ENCODE data around the gene DHX35. TPM values are rescaled to one million over a fixed set of nuclear protein-coding genes. Genes with fewer than 3 reads are reported as not detected.

DHX35 gene
- total RNA-seq, 1 experiment from 2014 or later, result 12.1 TPM

DNA sequence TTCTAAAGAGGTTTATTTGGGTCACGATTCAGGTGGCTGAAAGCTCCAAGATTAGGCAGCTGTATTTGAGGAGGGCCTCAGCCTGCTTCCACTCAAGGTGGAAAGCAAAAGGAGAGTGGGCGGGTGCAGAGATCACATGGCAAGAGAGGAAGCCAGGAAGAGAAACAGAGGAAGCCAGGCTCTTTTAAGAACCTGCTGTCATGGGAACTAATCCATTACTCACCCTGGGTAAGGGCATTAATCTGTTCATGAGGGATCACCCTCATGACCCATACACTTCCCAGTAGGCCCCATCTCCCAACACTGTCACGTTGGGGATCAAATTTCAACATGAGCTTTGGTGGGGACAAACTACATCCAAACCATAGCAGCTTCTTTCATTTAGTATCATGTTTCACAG is 53.9 kb downstream of the DHX35 start:
- H3K27ac ChIP-seq, result peak overlapping the region; percentile 58

GRCh38 chr20:39016506-39016905 is 54.4 kb downstream of the DHX35 start:
- Histone ChIP-seq H3K27ac (peak overlapping the region; percentile 58), H3K27me3 (ENCODE audit: insufficient read depth, low read depth) (no peaks in the 10 kb centered on the region), H3K79me2 (ENCODE audit: low read depth) (no peaks in the 10 kb centered on the region), H4K20me1 (ENCODE audit: insufficient read depth) (no peaks in the 10 kb centered on the region), H3K36me3 (ENCODE audit: low read depth) (peaks cover 24% of the 10 kb centered on the region), H2AFZ (no peak overlapping the region), H3K9me2 (ENCODE audit: insufficient read depth) (no peaks in the 10 kb centered on the region), H3K4me3 (no peak overlapping the region), H3F3A (ENCODE audit: insufficient read depth, low read depth) (peaks cover 8% of the 10 kb centered on the region; the same call in 1 of the 2 replicates), H3K9me3 (ENCODE audit: insufficient read depth, low read depth) (no peaks in the 10 kb centered on the region), H3K4me1 (replicated peaks; ENCODE audit: insufficient read depth) (peaks cover 14% of the 10 kb centered on the region), H3K4me2 (0 out of 2 replicates have a peak overlapping the region, but pooled peaks have one; percentile 3)
- ChIA-PET POLR2A (ENCODE audit: unreplicated experiment) (no interaction called here), CTCF (interaction anchor here (0.6 kb wide), 1 partner anchor 33 kb away, joined by 3 read pairs; no protein-coding TSS in a partner anchor)
- intact Hi-C loops (cut with micrococcal nuclease; ENCODE audit: unreplicated experiment), result no loop called here
- TF ChIP-seq EZH2 (IDR thresholded peaks at IDR 0.05; ENCODE audit: low read depth), result no peak
- TF ChIP-seq, protein P1, sequence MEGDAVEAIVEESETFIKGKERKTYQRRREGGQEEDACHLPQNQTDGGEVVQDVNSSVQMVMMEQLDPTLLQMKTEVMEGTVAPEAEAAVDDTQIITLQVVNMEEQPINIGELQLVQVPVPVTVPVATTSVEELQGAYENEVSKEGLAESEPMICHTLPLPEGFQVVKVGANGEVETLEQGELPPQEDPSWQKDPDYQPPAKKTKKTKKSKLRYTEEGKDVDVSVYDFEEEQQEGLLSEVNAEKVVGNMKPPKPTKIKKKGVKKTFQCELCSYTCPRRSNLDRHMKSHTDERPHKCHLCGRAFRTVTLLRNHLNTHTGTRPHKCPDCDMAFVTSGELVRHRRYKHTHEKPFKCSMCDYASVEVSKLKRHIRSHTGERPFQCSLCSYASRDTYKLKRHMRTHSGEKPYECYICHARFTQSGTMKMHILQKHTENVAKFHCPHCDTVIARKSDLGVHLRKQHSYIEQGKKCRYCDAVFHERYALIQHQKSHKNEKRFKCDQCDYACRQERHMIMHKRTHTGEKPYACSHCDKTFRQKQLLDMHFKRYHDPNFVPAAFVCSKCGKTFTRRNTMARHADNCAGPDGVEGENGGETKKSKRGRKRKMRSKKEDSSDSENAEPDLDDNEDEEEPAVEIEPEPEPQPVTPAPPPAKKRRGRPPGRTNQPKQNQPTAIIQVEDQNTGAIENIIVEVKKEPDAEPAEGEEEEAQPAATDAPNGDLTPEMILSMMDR (conservative IDR thresholded peaks at IDR 0.05), result no peak
- DNase-seq, result peak; percentile 14 to 68
- BruUV-seq (replicated peaks), result no TSS peak

More for the DNA sequence above, 53.9 kb downstream of the DHX35 start:
- Histone ChIP-seq H3K9me2 (ENCODE audit: insufficient read depth) (no peaks in the 10 kb centered on the region), H3F3A (ENCODE audit: insufficient read depth, low read depth) (peaks cover 8% of the 10 kb centered on the region; the same call in 1 of the 2 replicates), H3K27me3 (ENCODE audit: insufficient read depth, low read depth) (no peaks in the 10 kb centered on the region), H3K4me1 (replicated peaks; ENCODE audit: insufficient read depth) (peaks cover 14% of the 10 kb centered on the region), H4K20me1 (ENCODE audit: insufficient read depth) (no peaks in the 10 kb centered on the region), H3K9me3 (ENCODE audit: insufficient read depth, low read depth) (no peaks in the 10 kb centered on the region), H3K4me2 (0 out of 2 replicates have a peak overlapping the region, but pooled peaks have one; percentile 3), H3K36me3 (ENCODE audit: low read depth) (peaks cover 24% of the 10 kb centered on the region), H3K79me2 (ENCODE audit: low read depth) (no peaks in the 10 kb centered on the region), H2AFZ (no peak overlapping the region), H3K4me3 (no peak overlapping the region)
- TF ChIP-seq, protein P1 (conservative IDR thresholded peaks at IDR 0.05), result no peak
- no peak for TF ChIP-seq EZH2 (IDR thresholded peaks at IDR 0.05; ENCODE audit: low read depth)
- POLR2A ChIA-PET (ENCODE audit: unreplicated experiment), result interaction anchor here (0.5 kb wide), 1 partner anchor 31 kb away, joined by 6 read pairs; no protein-coding TSS in a partner anchor
- no TSS peak for BruUV-seq (replicated peaks)
- DNase-seq, result peak; percentile 28 to 56
- CTCF ChIA-PET, result interaction anchor here (0.6 kb wide), 2 partner anchors 33 to 226 kb away, joined by 3 read pairs; no protein-coding TSS in a partner anchor
- intact Hi-C loops (cut with micrococcal nuclease; ENCODE audit: unreplicated experiment), result no loop called here

DNA sequence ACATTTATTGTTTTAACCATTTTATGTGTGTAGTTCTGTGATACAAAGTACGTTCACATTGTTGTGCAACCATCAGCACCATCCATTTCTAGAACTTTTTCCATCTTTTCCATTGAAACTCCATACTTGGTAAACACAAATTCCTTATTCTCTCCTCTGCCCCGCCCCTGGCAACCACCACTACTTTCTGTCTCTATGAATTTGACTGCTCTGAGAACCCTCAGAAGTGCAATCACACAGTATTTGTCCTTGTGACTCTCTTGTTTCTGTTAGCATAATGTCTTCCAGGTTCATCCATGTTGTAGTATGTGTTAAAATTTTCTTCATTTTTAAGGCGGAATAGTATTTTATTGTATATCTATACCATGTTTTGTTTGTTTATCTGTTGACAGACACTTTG is 56.9 kb downstream of the DHX35 start:
- DNase-seq, result no peak
- Histone ChIP-seq H3K4me3 (no peak overlapping the region), H3K27ac (no peak overlapping the region), H3K9me2 (ENCODE audit: insufficient read depth) (no peaks in the 10 kb centered on the region), H3K27me3 (ENCODE audit: insufficient read depth, low read depth) (no peaks in the 10 kb centered on the region), H3F3A (ENCODE audit: insufficient read depth, low read depth) (peaks cover 8% of the 10 kb centered on the region; the same call in 1 of the 2 replicates), H4K20me1 (ENCODE audit: insufficient read depth) (no peaks in the 10 kb centered on the region), H2AFZ (no peak overlapping the region), H3K4me1 (replicated peaks; ENCODE audit: insufficient read depth) (peaks cover 14% of the 10 kb centered on the region), H3K4me2 (no peak overlapping the region), H3K79me2 (ENCODE audit: low read depth) (no peaks in the 10 kb centered on the region), H3K36me3 (ENCODE audit: low read depth) (peaks cover 24% of the 10 kb centered on the region), H3K9me3 (ENCODE audit: insufficient read depth, low read depth) (no peaks in the 10 kb centered on the region)
- CTCF ChIA-PET, result no interaction called here
- intact Hi-C loops (cut with micrococcal nuclease; ENCODE audit: unreplicated experiment), result no loop called here
- no TSS peak for BruUV-seq (replicated peaks)
- POLR2A ChIA-PET (ENCODE audit: unreplicated experiment), result no interaction called here
- TF ChIP-seq, protein P1 (conservative IDR thresholded peaks at IDR 0.05), result no peak
- TF ChIP-seq EZH2 (IDR thresholded peaks at IDR 0.05; ENCODE audit: low read depth), result no peak
